Measurements from ENCODE around the gene UTP14C. TPM values are rescaled to one million over a fixed set of nuclear protein-coding genes. Genes with fewer than 3 reads are reported as not detected.

Gene UTP14C
- total and polyA plus RNA-seq, 2 of the 13 experiments (the other 11 are each of a cell fraction or from before 2014, with no cell fraction given) = 8.8 to 12.2 TPM

DNA sequence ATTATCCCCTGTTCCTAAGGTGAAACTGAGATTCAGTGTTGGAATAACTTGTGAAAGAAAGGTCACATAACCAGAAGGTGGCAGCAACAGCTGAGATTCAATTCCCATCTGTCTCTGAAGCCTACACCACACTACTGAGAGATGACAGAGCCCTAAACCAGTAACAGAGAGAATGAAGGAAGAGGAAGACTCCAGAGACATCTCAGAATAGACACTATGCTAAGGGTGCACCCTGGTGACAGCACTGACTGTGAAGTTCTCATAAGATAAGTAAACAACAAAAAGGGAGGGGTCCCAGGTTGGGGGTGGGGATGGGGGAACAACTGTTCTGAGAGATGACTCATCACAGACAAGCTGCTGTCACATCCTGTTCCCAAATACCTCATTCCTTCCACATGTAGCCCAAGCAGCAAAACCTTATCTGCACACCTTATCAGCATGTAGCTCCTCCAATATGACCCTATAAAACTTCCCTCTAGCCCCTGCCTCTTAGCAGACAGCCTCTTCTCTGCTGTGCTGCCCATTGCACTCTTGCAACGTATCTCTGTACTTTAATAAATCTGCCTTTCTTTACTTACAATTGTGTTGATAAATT is 46.5 kb downstream of the UTP14C start (continued):
- TF ChIP-seq, protein P1, sequence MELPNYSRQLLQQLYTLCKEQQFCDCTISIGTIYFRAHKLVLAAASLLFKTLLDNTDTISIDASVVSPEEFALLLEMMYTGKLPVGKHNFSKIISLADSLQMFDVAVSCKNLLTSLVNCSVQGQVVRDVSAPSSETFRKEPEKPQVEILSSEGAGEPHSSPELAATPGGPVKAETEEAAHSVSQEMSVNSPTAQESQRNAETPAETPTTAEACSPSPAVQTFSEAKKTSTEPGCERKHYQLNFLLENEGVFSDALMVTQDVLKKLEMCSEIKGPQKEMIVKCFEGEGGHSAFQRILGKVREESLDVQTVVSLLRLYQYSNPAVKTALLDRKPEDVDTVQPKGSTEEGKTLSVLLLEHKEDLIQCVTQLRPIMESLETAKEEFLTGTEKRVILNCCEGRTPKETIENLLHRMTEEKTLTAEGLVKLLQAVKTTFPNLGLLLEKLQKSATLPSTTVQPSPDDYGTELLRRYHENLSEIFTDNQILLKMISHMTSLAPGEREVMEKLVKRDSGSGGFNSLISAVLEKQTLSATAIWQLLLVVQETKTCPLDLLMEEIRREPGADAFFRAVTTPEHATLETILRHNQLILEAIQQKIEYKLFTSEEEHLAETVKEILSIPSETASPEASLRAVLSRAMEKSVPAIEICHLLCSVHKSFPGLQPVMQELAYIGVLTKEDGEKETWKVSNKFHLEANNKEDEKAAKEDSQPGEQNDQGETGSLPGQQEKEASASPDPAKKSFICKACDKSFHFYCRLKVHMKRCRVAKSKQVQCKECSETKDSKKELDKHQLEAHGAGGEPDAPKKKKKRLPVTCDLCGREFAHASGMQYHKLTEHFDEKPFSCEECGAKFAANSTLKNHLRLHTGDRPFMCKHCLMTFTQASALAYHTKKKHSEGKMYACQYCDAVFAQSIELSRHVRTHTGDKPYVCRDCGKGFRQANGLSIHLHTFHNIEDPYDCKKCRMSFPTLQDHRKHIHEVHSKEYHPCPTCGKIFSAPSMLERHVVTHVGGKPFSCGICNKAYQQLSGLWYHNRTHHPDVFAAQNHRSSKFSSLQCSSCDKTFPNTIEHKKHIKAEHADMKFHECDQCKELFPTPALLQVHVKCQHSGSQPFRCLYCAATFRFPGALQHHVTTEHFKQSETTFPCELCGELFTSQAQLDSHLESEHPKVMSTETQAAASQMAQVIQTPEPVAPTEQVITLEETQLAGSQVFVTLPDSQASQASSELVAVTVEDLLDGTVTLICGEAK (IDR thresholded peaks at IDR 0.05) = no peak
- TF ChIP-seq, protein P1 (CRISPR knock-in tag; IDR thresholded peaks at IDR 0.05) = no peak
- no peak for TF ChIP-seq ZNF629 (CRISPR knock-in tag; conservative IDR thresholded peaks at IDR 0.05)
- no peak for TF ChIP-seq SKI (IDR thresholded peaks at IDR 0.05; ENCODE audit: partially characterized antibody)
- TF ChIP-seq JUNB (CRISPR knock-in tag; IDR thresholded peaks at IDR 0.05; ENCODE audit: borderline replicate concordance) = no peak
- TF ChIP-seq, protein P2, sequence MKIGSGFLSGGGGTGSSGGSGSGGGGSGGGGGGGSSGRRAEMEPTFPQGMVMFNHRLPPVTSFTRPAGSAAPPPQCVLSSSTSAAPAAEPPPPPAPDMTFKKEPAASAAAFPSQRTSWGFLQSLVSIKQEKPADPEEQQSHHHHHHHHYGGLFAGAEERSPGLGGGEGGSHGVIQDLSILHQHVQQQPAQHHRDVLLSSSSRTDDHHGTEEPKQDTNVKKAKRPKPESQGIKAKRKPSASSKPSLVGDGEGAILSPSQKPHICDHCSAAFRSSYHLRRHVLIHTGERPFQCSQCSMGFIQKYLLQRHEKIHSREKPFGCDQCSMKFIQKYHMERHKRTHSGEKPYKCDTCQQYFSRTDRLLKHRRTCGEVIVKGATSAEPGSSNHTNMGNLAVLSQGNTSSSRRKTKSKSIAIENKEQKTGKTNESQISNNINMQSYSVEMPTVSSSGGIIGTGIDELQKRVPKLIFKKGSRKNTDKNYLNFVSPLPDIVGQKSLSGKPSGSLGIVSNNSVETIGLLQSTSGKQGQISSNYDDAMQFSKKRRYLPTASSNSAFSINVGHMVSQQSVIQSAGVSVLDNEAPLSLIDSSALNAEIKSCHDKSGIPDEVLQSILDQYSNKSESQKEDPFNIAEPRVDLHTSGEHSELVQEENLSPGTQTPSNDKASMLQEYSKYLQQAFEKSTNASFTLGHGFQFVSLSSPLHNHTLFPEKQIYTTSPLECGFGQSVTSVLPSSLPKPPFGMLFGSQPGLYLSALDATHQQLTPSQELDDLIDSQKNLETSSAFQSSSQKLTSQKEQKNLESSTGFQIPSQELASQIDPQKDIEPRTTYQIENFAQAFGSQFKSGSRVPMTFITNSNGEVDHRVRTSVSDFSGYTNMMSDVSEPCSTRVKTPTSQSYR (CRISPR knock-in tag; IDR thresholded peaks at IDR 0.05; ENCODE audit: borderline replicate concordance) = no peak
- TF ChIP-seq, protein P3, sequence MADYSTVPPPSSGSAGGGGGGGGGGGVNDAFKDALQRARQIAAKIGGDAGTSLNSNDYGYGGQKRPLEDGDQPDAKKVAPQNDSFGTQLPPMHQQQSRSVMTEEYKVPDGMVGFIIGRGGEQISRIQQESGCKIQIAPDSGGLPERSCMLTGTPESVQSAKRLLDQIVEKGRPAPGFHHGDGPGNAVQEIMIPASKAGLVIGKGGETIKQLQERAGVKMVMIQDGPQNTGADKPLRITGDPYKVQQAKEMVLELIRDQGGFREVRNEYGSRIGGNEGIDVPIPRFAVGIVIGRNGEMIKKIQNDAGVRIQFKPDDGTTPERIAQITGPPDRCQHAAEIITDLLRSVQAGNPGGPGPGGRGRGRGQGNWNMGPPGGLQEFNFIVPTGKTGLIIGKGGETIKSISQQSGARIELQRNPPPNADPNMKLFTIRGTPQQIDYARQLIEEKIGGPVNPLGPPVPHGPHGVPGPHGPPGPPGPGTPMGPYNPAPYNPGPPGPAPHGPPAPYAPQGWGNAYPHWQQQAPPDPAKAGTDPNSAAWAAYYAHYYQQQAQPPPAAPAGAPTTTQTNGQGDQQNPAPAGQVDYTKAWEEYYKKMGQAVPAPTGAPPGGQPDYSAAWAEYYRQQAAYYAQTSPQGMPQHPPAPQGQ (CRISPR knock-in tag; IDR thresholded peaks at IDR 0.05; ENCODE audit: borderline replicate concordance) = no peak
- no peak for TF ChIP-seq MTA1 (CRISPR knock-in tag; IDR thresholded peaks at IDR 0.05; ENCODE audit: borderline replicate concordance)
- TF ChIP-seq, protein P4, sequence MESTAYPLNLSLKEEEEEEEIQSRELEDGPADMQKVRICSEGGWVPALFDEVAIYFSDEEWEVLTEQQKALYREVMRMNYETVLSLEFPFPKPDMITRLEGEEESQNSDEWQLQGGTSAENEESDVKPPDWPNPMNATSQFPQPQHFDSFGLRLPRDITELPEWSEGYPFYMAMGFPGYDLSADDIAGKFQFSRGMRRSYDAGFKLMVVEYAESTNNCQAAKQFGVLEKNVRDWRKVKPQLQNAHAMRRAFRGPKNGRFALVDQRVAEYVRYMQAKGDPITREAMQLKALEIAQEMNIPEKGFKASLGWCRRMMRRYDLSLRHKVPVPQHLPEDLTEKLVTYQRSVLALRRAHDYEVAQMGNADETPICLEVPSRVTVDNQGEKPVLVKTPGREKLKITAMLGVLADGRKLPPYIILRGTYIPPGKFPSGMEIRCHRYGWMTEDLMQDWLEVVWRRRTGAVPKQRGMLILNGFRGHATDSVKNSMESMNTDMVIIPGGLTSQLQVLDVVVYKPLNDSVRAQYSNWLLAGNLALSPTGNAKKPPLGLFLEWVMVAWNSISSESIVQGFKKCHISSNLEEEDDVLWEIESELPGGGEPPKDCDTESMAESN (CRISPR knock-in tag; conservative IDR thresholded peaks at IDR 0.05) = no peak
- no peak for TF ChIP-seq ZNF790 (CRISPR knock-in tag; IDR thresholded peaks at IDR 0.05; ENCODE audit: borderline replicate concordance)
- no peak for TF ChIP-seq ZNF569 (CRISPR knock-in tag; IDR thresholded peaks at IDR 0.05; ENCODE audit: borderline replicate concordance)
